ENCODE results near the gene C16orf92. TPM values are rescaled to one million over a fixed set of nuclear protein-coding genes. Genes with fewer than 3 reads are reported as not detected.

C16orf92 gene
- polyA plus RNA-seq, 1 donor: not detected

DNA sequence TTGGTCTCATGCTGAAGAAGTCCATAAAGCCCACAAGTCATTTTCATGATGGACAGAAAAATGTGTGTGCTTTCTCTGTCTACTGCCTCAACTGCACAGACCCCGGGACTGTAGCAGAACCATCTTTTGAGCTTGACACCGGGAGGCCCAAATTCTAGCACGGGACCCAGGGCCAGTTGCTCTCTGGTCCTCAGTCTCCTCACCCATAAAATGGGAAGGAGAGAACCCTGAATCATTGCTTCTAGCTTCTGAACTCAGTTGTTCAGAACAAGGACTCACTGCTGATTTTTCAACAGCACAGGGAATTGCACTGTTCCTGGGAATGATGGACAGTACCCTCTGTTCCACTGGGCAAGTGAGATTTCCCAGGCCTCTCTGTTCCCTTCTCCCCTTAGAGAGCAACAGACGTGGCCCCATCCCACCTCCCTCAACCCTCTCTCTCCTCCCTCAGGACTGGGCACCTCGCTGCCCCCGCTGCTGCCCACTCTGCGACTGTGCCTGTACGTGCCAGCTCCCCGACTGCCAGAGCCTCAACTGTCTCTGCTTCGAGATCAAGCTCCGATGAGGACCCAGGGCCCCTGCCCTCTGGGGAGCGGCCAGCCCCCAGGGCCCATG lies 40.4 kb downstream of the C16orf92 start:
- no peak for DNase-seq

- DNase-seq: peak; percentile 66
Measured at GRCh38 chr16:30063893-30064728, 41.1 kb downstream of the C16orf92 start.

DNA sequence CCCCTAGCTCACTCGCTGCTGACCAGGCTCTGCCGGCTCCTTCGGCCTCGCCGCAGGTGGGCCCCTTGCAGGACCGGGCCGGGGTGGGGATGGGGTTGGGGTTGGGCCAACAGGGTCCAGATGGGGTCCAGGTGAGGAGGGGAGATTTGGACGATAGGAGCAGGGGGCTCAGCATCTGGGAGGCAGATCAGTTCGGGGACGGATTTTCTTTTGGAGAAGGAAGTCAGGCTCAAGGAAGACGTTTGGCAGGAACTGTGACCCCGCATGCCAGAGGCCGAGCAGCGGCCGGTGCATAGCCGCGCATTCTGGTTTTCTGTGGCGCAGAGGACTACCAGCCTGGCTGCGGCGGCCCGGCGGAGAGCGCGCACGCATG lies 41.7 kb downstream of the C16orf92 start:
- no peak for DNase-seq

DNA sequence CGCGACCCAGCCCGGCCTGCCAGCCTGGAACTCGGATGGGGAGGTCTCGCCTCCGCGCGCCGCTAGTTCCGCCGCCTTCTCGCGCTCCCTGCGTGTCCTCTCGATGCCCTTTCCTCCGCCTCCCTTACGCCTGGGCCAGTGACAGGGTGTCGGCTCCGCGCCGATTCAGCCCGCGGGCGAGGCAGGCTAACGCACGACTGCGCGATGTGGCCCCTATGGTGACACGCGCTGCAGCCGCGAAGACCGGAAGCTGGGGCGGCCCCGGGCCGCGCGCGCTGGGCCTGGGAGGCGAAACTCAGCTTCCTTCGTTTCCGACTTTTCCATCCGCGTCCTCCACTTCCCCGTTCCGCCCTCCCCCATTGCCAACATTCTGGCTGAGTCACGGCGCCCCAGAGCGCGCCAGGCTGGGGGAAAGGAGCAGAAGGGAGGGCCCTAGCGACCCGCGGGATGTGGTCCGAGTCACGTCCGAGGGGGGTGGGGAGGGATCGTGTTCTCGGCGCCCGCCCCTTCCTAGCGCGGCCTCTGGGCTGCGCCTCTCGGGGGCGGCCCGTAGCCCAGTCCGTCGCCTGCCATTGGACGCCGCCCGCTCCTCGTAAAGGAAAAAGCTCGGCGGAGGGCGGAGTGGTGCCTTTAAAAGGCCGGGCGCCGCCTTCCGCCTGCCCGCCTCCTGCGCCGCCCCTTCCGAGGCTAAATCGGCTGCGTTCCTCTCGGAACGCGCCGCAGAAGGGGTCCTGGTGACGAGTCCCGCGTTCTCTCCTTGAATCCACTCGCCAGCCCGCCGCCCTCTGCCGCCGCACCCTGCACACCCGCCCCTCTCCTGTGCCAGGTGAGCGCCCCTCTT lies 42.3 kb downstream of the C16orf92 start, which contains the start of gene ALDOA:
TSS of gene ALDOA (plus strand) at position 659 of the 841 bp plus-strand sequence. CDS start 1,138 bp downstream, outside the sequence.
- peak; percentile 99 for DNase-seq

DNA sequence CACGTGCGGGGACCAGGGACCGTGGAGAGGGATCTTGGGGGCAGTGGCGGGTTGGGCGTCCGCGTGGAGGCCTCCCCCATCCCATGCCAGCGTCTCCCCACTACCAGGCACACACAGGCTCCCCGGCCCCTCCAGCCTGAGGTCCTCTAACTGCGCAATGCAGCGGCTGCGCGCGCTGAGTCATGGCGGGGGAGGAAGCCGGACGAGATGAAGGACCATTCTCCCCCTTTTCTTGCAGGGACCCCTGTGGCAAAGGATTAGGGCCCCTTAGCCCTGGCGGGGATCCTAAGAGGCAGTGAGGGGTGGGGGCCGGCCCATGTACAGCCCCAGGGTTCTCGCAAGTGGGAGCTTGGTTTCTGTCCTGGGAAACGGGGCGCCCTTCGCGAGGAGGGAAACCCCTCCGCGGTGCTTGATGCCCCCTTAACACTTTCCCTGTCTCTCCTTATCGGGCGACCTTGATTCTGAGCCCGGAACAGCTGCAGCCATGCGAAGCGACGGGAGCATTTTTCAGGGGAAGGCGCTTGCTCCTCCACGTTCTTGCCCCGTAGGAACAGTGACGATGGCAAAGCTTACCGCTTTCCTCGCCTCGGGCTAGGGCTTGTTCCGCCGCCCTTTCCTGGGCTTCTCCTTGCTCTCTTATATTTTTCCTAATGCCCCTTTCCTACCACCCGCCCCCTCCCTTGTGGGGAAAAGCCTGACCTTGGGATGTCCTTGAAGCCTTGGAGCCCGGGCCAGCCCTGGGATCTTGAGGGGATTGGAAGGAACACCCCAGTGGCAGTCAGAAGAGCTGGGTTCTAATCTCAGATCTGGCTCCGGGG lies 43.2 kb downstream of the C16orf92 start:
- no peak for DNase-seq

- no peak for DNase-seq
Measured at GRCh38 chr16:30066761-30067583, 44.0 kb downstream of the C16orf92 start.

DNA sequence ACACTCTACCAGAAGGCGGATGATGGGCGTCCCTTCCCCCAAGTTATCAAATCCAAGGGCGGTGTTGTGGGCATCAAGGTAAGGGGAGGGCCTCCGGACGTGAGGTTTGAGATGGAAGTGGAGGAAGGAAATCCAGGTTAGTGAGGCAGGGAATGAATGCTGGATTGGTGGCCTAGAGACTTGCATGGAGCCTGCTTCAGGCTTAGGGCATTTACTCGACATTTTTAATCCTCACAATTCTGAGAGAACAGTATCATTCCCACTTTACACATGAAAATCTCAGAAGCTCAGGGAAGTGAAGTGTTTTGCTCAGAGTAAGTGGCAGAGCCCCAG lies 44.6 kb downstream of the C16orf92 start:
- no peak for DNase-seq

- no peak for DNase-seq
Measured at GRCh38 chr16:30068333-30068732, 45.3 kb downstream of the C16orf92 start.

GRCh38 chr16:30068750-30069610 lies 46.0 kb downstream of the C16orf92 start:
- no peak for DNase-seq

DNA sequence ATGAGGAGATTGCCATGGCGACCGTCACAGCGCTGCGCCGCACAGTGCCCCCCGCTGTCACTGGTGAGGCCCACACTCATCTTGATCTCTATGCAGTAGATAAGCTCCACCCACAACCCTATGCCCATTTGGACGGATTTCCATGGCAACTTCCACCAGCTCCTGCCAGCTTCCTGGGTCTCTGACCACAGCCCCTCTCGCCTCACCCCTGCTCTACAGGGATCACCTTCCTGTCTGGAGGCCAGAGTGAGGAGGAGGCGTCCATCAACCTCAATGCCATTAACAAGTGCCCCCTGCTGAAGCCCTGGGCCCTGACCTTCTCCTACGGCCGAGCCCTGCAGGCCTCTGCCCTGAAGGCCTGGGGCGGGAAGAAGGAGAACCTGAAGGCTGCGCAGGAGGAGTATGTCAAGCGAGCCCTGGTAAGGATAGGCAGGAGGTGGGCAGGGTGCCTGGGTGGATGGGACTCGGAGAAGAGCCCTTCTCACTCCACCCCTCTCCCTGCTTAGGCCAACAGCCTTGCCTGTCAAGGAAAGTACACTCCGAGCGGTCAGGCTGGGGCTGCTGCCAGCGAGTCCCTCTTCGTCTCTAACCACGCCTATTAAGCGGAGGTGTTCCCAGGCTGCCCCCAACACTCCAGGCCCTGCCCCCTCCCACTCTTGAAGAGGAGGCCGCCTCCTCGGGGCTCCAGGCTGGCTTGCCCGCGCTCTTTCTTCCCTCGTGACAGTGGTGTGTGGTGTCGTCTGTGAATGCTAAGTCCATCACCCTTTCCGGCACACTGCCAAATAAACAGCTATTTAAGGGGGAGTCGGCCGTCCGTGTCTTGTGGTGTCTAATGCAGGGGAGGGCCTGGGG lies 46.8 kb downstream of the C16orf92 start:
- DNase-seq: no peak

DNA sequence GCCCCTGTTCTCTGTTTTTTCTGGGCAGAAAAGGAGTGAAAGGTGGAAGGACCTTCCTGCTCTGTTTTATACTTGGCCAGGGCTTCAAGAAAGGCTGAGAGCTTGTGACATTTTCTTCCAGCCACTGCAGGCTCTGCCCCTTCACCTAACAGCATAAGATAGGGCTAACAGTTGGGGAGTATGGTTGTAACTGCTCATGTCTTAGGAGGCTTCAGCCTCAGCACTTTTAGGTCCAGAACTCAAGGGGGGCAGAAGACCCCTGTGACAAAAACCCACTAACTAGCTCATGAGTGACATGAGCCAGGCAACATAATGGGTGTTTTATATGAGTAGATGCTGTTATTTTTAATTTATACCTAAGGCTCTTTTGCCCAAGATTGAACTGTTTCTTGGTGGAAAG lies 47.5 kb downstream of the C16orf92 start:
- no peak for DNase-seq

Other genes starting within 250 kb of the C16orf92 start
- not detected for gene ZG16, start 244.9 kb upstream of the C16orf92 start, polyA plus RNA-seq (ENCODE audit: insufficient read length)
- 31.7 TPM for gene KIF22, start 232.4 kb upstream of the C16orf92 start, polyA plus RNA-seq (ENCODE audit: insufficient read length)
- 270 TPM for gene MAZ, start 216.7 kb upstream of the C16orf92 start, polyA plus RNA-seq (ENCODE audit: insufficient read length)
- 13.3 TPM for gene PRRT2, start 211.0 kb upstream of the C16orf92 start, polyA plus RNA-seq (ENCODE audit: insufficient read length)
- gene PAGR1, start 207.0 kb upstream of the C16orf92 start, polyA plus RNA-seq (ENCODE audit: insufficient read length): 27.8 TPM
- gene MVP, start 202.7 kb upstream of the C16orf92 start, polyA plus RNA-seq (ENCODE audit: insufficient read length): 26.5 TPM
- 41.9 TPM for gene CDIPT, start 160.0 kb upstream of the C16orf92 start, polyA plus RNA-seq (ENCODE audit: insufficient read length)
- 3.3 TPM for gene SEZ6L2, start 123.6 kb upstream of the C16orf92 start, polyA plus RNA-seq (ENCODE audit: insufficient read length)
- gene ASPHD1, start 122.7 kb upstream of the C16orf92 start, polyA plus RNA-seq (ENCODE audit: insufficient read length): 1.0 TPM
- 14.0 TPM for gene KCTD13, start 97.0 kb upstream of the C16orf92 start, polyA plus RNA-seq (ENCODE audit: insufficient read length)
- gene TMEM219, start 61.1 kb upstream of the C16orf92 start, polyA plus RNA-seq (ENCODE audit: insufficient read length): 61.2 TPM
- 36.0 TPM for gene TAOK2, start 49.3 kb upstream of the C16orf92 start, polyA plus RNA-seq (ENCODE audit: insufficient read length)
- 16.4 TPM for gene HIRIP3, start 27.6 kb upstream of the C16orf92 start, polyA plus RNA-seq (ENCODE audit: insufficient read length)
- gene INO80E, start 27.0 kb upstream of the C16orf92 start, polyA plus RNA-seq (ENCODE audit: insufficient read length): 43.7 TPM
- 1.4 TPM for gene DOC2A, start 12.2 kb upstream of the C16orf92 start, polyA plus RNA-seq (ENCODE audit: insufficient read length)
- gene TLCD3B, start 8.1 kb downstream of the C16orf92 start, polyA plus RNA-seq (ENCODE audit: insufficient read length): 1.6 TPM
- 2,997 TPM for gene ALDOA, start 42.6 kb downstream of the C16orf92 start, polyA plus RNA-seq (ENCODE audit: insufficient read length)
- gene PPP4C, start 52.8 kb downstream of the C16orf92 start, polyA plus RNA-seq (ENCODE audit: insufficient read length): 64.3 TPM
- gene TBX6, start 68.7 kb downstream of the C16orf92 start, polyA plus RNA-seq (ENCODE audit: insufficient read length): 0.77 TPM
- gene YPEL3, start 73.0 kb downstream of the C16orf92 start, polyA plus RNA-seq (ENCODE audit: insufficient read length): 42.8 TPM
- gene GDPD3, start 90.3 kb downstream of the C16orf92 start, polyA plus RNA-seq (ENCODE audit: insufficient read length): 8.5 TPM
- 58.1 TPM for gene MAPK3, start 100.0 kb downstream of the C16orf92 start, polyA plus RNA-seq (ENCODE audit: insufficient read length)
- 16.8 TPM for gene CORO1A, start 160.4 kb downstream of the C16orf92 start, polyA plus RNA-seq (ENCODE audit: insufficient read length)
- gene BOLA2B, start 170.5 kb downstream of the C16orf92 start, polyA plus RNA-seq (ENCODE audit: insufficient read length): 24.3 TPM
- 17.2 TPM for gene SLX1A, start 170.7 kb downstream of the C16orf92 start, polyA plus RNA-seq (ENCODE audit: insufficient read length)
- 4.5 TPM for gene SULT1A3, start 176.1 kb downstream of the C16orf92 start, polyA plus RNA-seq (ENCODE audit: insufficient read length)
- 15.5 TPM for gene NPIPB13, start 225.3 kb downstream of the C16orf92 start, polyA plus RNA-seq (ENCODE audit: insufficient read length)